H9 (cell line): ENCODE data around the gene MORC2. TPM values are rescaled to one million over a fixed set of nuclear protein-coding genes. Genes with fewer than 3 reads are reported as not detected.
A peak's percentile ranks its signal among the peaks of the same experiment; 100 is the strongest.

ENCODE experiments used
- DNase-seq: peaks from one replicate; pipeline ENCODE4 v3.0.0-alpha.2; 2017
- H2AFZ ChIP-seq: one replicate; pipeline ENCODE4 v1.6.1; 2013; ENCODE audit warnings: mild to moderate bottlenecking, low read length, control low read depth, moderate library complexity
- H2AK5ac ChIP-seq: 2 replicates; pipeline ENCODE4 v1.6.1; 2013; ENCODE audit warnings: low read length, control low read depth, mixed read lengths; ENCODE audit not compliant: insufficient read length
- H2BK120ac ChIP-seq: one replicate; pipeline ENCODE4 v1.6.1; 2013; ENCODE audit warnings: low read depth, mild to moderate bottlenecking, low read length, control low read depth, inconsistent platforms; ENCODE audit not compliant: poor library complexity, severe bottlenecking
- H2BK12ac ChIP-seq: 2 replicates; pipeline ENCODE4 v1.6.1; 2013; ENCODE audit warnings: low read length, control low read depth, mixed read lengths, low read depth; ENCODE audit not compliant: insufficient read length
- H2BK15ac ChIP-seq: 2 replicates; pipeline ENCODE4 v1.6.1; 2013; ENCODE audit warnings: low read depth, low read length, control low read depth
- H2BK20ac ChIP-seq: one replicate; pipeline ENCODE4 v1.6.1; 2013; ENCODE audit warnings: low read depth, mild to moderate bottlenecking, low read length, control low read depth, inconsistent platforms; ENCODE audit not compliant: poor library complexity, severe bottlenecking
- H2BK5ac ChIP-seq: 2 replicates; pipeline ENCODE4 v1.6.1; 2013; ENCODE audit warnings: low read length, control low read depth, mixed read lengths; ENCODE audit not compliant: insufficient read length
- H3K14ac ChIP-seq: 2 replicates; pipeline ENCODE4 v1.6.1; 2013; ENCODE audit warnings: low read length, control low read depth; ENCODE audit not compliant: insufficient read depth
- H3K18ac ChIP-seq: 2 replicates; pipeline ENCODE4 v1.6.1; 2013; ENCODE audit warnings: low read depth, mild to moderate bottlenecking, mixed read lengths, low read length, control low read depth; ENCODE audit not compliant: insufficient read length
- H3K23ac ChIP-seq: 2 replicates; pipeline ENCODE4 v1.6.1; 2013; ENCODE audit warnings: low read length, control low read depth, mixed read lengths, low read depth; ENCODE audit not compliant: insufficient read length
- H3K23me2 ChIP-seq: 2 replicates; pipeline ENCODE4 v1.6.1; 2013; ENCODE audit warnings: low read depth, mild to moderate bottlenecking, mixed read lengths, low read length, control low read depth; ENCODE audit not compliant: insufficient read length, poor library complexity, severe bottlenecking
- H3K27ac ChIP-seq: 2 replicates; pipeline ENCODE4 v1.5.1; 2013; ENCODE audit warnings: low read length, control low read depth, mixed read lengths, low read depth; ENCODE audit not compliant: insufficient read length
- H3K27me3 ChIP-seq: 2 replicates; pipeline ENCODE4 v1.6.1; 2013; ENCODE audit warnings: low read length, control low read depth, inconsistent platforms; ENCODE audit not compliant: insufficient read depth
- H3K4ac ChIP-seq: 2 replicates; pipeline ENCODE4 v1.6.1; 2013; ENCODE audit warnings: low read depth, mild to moderate bottlenecking, control low read depth, inconsistent platforms, low read length, moderate library complexity
- H3K4me1 ChIP-seq: 2 replicates; pipeline ENCODE4 v1.6.1; 2013; ENCODE audit warnings: low read length, control low read depth, inconsistent platforms; ENCODE audit not compliant: insufficient read depth
- H3K4me2 ChIP-seq: 2 replicates; pipeline ENCODE4 v1.6.1; 2013; ENCODE audit warnings: low read length, control low read depth, mixed read lengths; ENCODE audit not compliant: insufficient read length, insufficient read depth
- H3K56ac ChIP-seq: 2 replicates; pipeline ENCODE4 v1.6.1; 2013; ENCODE audit warnings: low read depth, mild to moderate bottlenecking, mixed read lengths, low read length, control low read depth; ENCODE audit not compliant: insufficient read length
- H3K79me1 ChIP-seq: 2 replicates; pipeline ENCODE4 v1.6.1; 2013; ENCODE audit warnings: low read depth, mild to moderate bottlenecking, moderate library complexity, low read length, control low read depth, inconsistent platforms; ENCODE audit not compliant: insufficient read depth, poor library complexity, severe bottlenecking
- H3K79me2 ChIP-seq: 2 replicates; pipeline ENCODE4 v1.6.1; 2013; ENCODE audit warnings: low read length, control low read depth, inconsistent platforms; ENCODE audit not compliant: insufficient read depth
- H3K9ac ChIP-seq: 2 replicates; pipeline ENCODE4 v1.6.1; 2013; ENCODE audit warnings: low read length, control low read depth, mixed read lengths; ENCODE audit not compliant: insufficient read length; ENCODE audit errors: extremely low read depth
- H3K9me3 ChIP-seq: one replicate; pipeline ENCODE4 v1.6.1; 2013; ENCODE audit warnings: low read depth, low read length, inconsistent platforms; ENCODE audit not compliant: control insufficient read depth
- H3T11ph ChIP-seq: one replicate; pipeline ENCODE4 v1.6.1; 2013; ENCODE audit warnings: mild to moderate bottlenecking, low read length, control low read depth, inconsistent platforms
- H4K20me1 ChIP-seq: one replicate; pipeline ENCODE4 v1.6.1; 2013; ENCODE audit not compliant: control insufficient read depth, insufficient read length, insufficient read depth
- H4K5ac ChIP-seq: 2 replicates; pipeline ENCODE4 v1.6.1; 2013; ENCODE audit warnings: low read depth, mild to moderate bottlenecking, mixed read lengths, low read length, control low read depth; ENCODE audit not compliant: insufficient read length
- H4K8ac ChIP-seq: replicated peaks from 2 replicates; pipeline ENCODE4 v1.6.1; 2013; ENCODE audit warnings: low read length, control low read depth, mixed read lengths, low read depth; ENCODE audit not compliant: insufficient read length
- H4K91ac ChIP-seq: 2 replicates; pipeline ENCODE4 v1.6.1; 2013; ENCODE audit warnings: low read depth, mild to moderate bottlenecking, moderate library complexity, mixed read lengths, low read length, control low read depth; ENCODE audit not compliant: insufficient read length
- H3K27ac Mint-ChIP-seq, 3 experiments: 2 replicates in 2 of 3; 3 replicates in 1 of 3; pipeline ENCODE4 v1.8.0; 2020 to 2021; ENCODE audit warnings: mixed read lengths in 3 of 3, mild to moderate bottlenecking in 1 of 3, moderate library complexity in 1 of 3
- H3K27me3 Mint-ChIP-seq: 2 replicates; pipeline ENCODE4 v1.8.0; 2021; ENCODE audit warnings: low read depth, mild to moderate bottlenecking, moderate library complexity, mixed read lengths
- H3K36me3 Mint-ChIP-seq, 3 experiments: 2 replicates in 2 of 3; 3 replicates in 1 of 3; pipeline ENCODE4 v1.8.0; 2020 to 2021; ENCODE audit warnings: low read depth in 3 of 3, mixed read lengths in 3 of 3; ENCODE audit not compliant: insufficient read depth in 1 of 3
- H3K4me1 Mint-ChIP-seq, 2 experiments: 2 replicates each; pipeline ENCODE4 v1.8.0; 2020; ENCODE audit warnings: mixed read lengths in 2 of 2
- H3K4me3 Mint-ChIP-seq, 2 experiments: 2 replicates in 1 of 2; 3 replicates in 1 of 2; pipeline ENCODE4 v1.8.0; 2020 to 2021; ENCODE audit warnings: mild to moderate bottlenecking in 2 of 2, mixed read lengths in 2 of 2, moderate library complexity in 1 of 2
- H3K9me3 Mint-ChIP-seq, 2 experiments: 2 replicates in 1 of 2; 3 replicates in 1 of 2; pipeline ENCODE4 v1.8.0; 2020; ENCODE audit warnings: mild to moderate bottlenecking in 2 of 2, mixed read lengths in 2 of 2, moderate library complexity in 1 of 2
- CTCF ChIP-seq: fragments of 200-600 bp; sonication (generic); conservative IDR thresholded peaks from 3 replicates; pipeline ENCODE4 v1.8.0; 2021; ENCODE audit warnings: antibody characterized with exemption, mild to moderate bottlenecking
- WGBS: extraction: QIAGEN DNeasy Blood & Tissue Kit; methylation state at CpG from one replicate; pipeline ENCODE4 v1.1.7; 2013; ENCODE audit warnings: missing lambda C conversion rate, low lambda C conversion rate, mixed read lengths; ENCODE audit not compliant: insufficient read length; ENCODE audit errors: extremely low coverage; 5-methylcytosine and 5-hydroxymethylcytosine counted together
- total RNA-seq: library from RNA; stranded (reverse); gene quantifications from 2 replicates; pipeline ENCODE4 v1.2.1, GENCODE V29; 2021

Gene MORC2
- total RNA-seq, 1 experiment from 2014 or later = 37.4 TPM

GRCh38 chr22:30891781-30892180 lies 76.8 kb downstream of the MORC2 start:
- Histone ChIP-seq H3K4me2 (no peak overlapping the region), H4K91ac (no peak overlapping the region), H3K56ac (no peak overlapping the region), H2AK5ac (no peak overlapping the region), H3K14ac (no peak overlapping the region; the same call in 1 of the 2 replicates), H3K4me1 (no peaks in the 10 kb centered on the region; the same call in 1 of the 2 replicates), H3K27me3 (no peaks in the 10 kb centered on the region), H3K27ac (no peak overlapping the region), H3K23me2 (no peaks in the 10 kb centered on the region), H2BK20ac (no peak overlapping the region), H2AFZ (no peak overlapping the region), H3T11ph (no peak overlapping the region), H2BK12ac (no peak overlapping the region), H3K9ac (no peak overlapping the region), H3K9me3 (no peaks in the 10 kb centered on the region), H2BK5ac (no peak overlapping the region), H2BK120ac (no peak overlapping the region), H4K20me1 (no peaks in the 10 kb centered on the region), H4K5ac (no peak overlapping the region), H4K8ac (no peak overlapping the region), H3K18ac (no peak overlapping the region), H3K23ac (no peak overlapping the region), H3K79me1 (no peaks in the 10 kb centered on the region), H3K4ac (no peak overlapping the region), H3K79me2 (no peaks in the 10 kb centered on the region), H2BK15ac (no peak overlapping the region)
- H3K36me3 Mint-ChIP-seq = peaks cover 5 to 24% (median 7%) of the 10 kb centered on the region in 3 experiments; a peak in 5 of 7 replicates
- TF ChIP-seq CTCF = no peak
- H3K27me3 Mint-ChIP-seq = no peaks in the 10 kb centered on the region
- peak overlapping the region in 1 of 2 experiments; percentile 42; a peak in 1 of 5 replicates for H3K4me3 Mint-ChIP-seq
- no peak for DNase-seq
- peak overlapping the region; percentile 49 to 86 (median 64); a peak in 6 of 7 replicates for H3K27ac Mint-ChIP-seq
- no peaks in the 10 kb centered on the region; a peak in 1 of 5 replicates for H3K9me3 Mint-ChIP-seq
- H3K4me1 Mint-ChIP-seq = peaks cover 21 to 22% of the 10 kb centered on the region in 2 experiments
- WGBS = no CpG with 5 or more reads among the region's 6 CpGs
